Fibroblast of skin of right quadriceps (primary cell): ENCODE measurements around the gene KRTAP9-6.
A peak's percentile ranks its signal among the peaks of the same experiment; 100 is the strongest.
"Not testable (repeated sequence)": the region's sequence is repeated elsewhere in the genome, so short reads cannot be mapped to it uniquely, and the experiment has no call there.

Experiments used
- DNase-seq: peaks from one replicate; pipeline ENCODE4 v3.0.0-alpha.2; 2013

KRTAP9-6 gene

DNA sequence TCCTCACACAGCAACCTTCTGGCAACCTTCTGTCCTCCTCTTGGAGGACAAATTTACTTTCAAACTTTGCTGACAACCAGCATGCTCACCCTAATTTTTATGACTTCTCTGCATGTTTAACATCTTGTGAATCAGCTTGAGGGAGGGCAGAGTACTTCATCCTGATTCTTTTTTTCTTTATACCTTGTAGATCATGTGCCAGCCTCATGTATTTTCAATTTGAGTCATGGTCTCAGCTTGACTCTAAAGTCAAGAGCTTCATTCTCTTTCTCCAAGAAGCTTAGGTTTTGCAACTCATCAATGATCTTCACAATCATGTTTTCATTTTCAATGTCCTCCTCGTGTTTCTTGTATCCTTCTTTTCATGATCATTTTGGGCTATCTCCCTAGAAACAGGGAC, 6.7 kb downstream of the KRTAP9-6 start:
- DNase-seq: no peak

DNA sequence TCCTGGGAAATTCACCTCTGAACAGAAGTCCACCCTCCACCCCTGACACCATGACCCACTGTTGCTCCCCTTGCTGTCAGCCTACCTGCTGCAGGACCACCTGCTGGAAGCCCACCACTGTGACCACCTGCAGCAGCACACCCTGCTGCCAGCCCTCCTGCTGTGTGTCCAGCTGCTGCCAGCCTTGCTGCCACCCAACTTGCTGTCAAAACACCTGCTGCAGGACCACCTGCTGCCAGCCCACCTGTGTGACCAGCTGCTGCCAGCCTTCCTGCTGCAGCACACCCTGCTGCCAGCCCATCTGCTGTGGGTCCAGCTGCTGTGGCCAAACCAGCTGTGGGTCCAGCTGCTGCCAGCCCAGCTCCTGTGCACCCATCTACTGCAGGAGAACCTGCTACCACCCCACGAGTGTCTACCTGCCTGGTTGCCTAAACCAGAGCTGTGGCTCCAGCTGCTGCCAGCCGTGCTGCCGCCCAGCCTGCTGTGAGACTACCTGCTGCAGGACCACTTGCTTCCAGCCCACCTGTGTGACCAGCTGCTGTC, 10.5 kb downstream of the KRTAP9-6 start, which contains the start of gene KRTAP9-7:
TSS of gene KRTAP9-7 (plus strand) at position 51 of the 543 bp plus-strand sequence. CDS start at position 51, 0 bp downstream.
- not testable (repeated sequence) for DNase-seq

DNA sequence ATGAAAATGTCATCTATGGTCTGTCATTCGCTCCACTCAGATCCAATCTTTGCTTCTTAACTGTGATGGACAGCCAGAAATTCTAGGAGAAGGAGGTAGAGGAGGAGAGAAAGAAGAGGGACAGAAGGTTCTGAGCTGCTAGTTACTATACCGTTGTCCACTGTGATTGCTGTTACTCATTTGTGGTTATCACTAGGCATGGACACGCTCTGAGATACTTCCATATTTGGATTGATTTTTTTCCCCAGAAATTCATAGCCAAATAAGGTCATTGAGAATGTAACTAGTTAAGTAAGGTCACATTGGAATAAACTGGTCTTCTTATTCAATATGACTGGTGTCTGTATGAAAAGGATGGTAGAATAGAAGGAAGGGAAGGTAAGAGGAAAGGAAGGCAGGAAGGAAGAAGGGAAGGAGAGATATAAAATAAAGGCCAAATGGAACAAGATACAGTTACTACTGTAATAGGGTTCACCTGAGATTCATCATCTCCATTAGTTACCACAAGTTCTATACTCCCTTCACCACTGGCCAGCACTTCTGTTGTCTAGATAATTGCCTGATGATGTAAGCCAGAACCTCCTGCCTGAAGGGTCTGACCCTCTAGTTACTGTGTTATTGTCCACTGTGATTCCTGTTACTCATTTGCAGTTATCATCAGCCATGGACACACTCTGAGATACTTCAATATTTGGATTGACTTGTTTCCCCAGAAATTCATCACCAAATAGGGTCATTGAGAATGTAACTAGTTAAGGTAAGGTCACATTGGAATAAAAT, 13.2 kb downstream of the KRTAP9-6 start:
- DNase-seq: peak; percentile 17

DNA sequence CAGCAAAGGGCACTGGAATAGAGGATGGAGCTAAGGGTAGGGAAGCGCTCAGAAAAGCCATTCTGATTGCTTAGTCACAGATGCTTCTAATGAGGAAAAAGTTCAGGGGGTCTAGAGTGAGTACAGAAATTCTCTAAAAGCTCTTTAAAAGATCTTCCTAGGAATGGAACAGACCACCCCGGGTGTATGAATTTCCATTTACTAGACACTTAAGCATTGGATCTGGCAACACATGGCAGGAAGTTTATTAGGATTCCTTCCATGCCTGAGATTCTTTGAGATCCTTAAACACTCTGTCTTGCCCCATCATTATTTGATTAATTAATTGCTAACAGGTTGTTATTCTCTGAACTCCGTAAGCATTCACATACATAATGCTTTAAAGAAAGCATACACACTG, 18.9 kb downstream of the KRTAP9-6 start:
- peak; percentile 96 for DNase-seq

- no peak for DNase-seq
Observed at GRCh38 chr17:41284546-41284945, 19.4 kb downstream of the KRTAP9-6 start.

- DNase-seq: no peak
Observed at GRCh38 chr17:41287050-41287449, 21.9 kb downstream of the KRTAP9-6 start.

DNA sequence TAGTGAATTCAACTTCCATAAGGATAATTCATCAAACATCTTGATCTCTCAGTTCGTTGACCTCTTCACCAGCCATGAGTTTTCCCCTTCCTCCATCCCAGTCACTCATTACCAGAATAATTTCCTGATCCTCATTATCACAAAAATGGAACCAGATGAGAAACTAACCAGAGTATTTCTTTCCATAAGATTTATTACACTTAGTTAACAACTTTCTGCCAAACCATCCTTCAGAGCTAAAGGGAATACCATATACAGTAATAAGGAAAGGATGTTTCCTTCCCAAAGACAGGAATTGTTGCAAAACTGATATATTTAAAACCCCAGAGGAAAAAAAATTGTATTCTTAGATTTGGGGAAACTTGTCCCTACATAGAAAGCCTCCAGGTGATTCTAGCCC, 28.8 kb downstream of the KRTAP9-6 start:
- peak; percentile 67 for DNase-seq

GRCh38 chr17:41296846-41297245, 31.7 kb downstream of the KRTAP9-6 start:
- DNase-seq: no peak

- no peak for DNase-seq
Observed at GRCh38 chr17:41298458-41299135, 33.4 kb downstream of the KRTAP9-6 start.

- DNase-seq: no peak
Observed at GRCh38 chr17:41301204-41301790, 36.1 kb downstream of the KRTAP9-6 start.

- no peak for DNase-seq
Observed at GRCh38 chr17:41301916-41302901, 37.0 kb downstream of the KRTAP9-6 start, which contains the start of gene KRTAP29-1. Gene KRTAP29-1 (minus strand): TSS chr17:41302851. CDS start chr17:41302851, 0 bp downstream.

GRCh38 chr17:41302981-41303380, 37.8 kb downstream of the KRTAP9-6 start:
- no peak for DNase-seq

DNA sequence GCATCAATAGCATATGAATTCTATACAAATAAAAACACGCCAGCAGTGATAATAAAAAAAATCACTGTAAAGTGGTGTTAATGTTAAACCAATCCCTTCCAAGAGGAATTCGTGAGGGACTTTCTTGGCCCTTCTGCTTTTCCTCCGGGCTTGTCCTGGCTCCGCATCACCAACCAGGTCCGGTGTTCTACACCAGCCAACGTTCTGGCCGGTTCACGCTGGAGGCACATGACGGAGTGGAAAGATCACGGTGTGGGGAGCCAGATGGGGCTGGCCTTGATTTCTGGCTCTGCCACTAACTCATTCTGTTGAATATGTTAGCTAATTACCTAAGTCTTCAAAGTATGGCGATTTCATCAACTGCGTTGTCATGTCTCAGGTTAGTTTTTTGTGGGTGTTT, 38.9 kb downstream of the KRTAP9-6 start:
- DNase-seq: no peak

DNA sequence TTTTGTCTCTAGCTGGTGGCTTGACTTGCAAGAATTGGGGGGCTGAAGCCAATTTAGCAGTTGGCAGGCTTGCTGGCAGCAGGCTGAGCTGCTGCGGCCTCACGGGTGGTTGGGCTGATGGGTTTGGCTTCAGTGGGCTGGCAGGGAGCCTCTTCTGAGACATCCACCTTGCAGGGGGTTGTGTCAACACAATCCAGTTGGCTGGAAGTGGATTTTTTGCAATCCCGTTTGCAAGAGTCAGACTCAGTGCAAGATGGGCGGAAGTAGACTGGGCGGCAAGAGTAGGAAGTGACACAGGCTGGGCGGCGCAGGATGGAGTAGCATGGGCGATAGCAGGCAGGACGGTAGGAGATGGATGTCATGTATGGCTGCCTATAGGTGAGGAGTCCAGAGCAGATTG, 42.5 kb downstream of the KRTAP9-6 start:
- DNase-seq: no peak

DNA sequence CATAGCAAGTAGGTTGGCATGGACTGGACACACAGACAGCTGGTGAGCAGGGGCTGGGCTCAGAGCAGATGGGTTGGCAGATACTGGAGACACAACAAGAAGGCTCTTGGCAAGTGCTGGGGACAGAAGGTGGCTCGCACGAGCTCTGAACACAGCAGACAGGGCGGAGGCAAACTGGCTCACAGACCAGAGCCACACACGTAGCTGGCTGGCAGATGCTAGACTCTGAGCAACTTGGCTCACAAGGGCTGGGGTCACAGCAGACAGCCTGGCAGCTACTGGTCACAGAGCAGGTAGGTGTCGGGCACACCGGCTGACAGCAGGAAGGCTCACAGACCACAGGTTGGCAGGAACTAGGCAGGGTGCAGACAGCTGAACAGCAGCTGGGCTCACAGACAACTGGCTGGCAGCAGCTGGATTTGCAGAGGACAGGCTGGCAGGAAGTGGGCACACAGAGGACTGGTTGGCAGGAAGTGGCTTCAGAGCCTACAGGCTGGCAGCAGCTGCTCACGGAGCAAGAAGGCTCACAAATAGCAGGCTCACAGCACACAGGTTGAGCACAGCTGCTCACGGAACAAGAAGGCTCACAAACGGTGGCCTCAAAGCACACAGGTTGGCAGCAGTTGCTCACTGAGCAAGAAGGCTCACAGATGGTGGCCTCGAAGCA, 43.2 kb downstream of the KRTAP9-6 start:
- DNase-seq: no peak

GRCh38 chr17:41308918-41309359, 43.8 kb downstream of the KRTAP9-6 start, which contains the start of gene KRTAP16-1:
Gene KRTAP16-1 (minus strand): TSS chr17:41309309. CDS start chr17:41309253, 56 bp downstream.
- DNase-seq: no peak

DNA sequence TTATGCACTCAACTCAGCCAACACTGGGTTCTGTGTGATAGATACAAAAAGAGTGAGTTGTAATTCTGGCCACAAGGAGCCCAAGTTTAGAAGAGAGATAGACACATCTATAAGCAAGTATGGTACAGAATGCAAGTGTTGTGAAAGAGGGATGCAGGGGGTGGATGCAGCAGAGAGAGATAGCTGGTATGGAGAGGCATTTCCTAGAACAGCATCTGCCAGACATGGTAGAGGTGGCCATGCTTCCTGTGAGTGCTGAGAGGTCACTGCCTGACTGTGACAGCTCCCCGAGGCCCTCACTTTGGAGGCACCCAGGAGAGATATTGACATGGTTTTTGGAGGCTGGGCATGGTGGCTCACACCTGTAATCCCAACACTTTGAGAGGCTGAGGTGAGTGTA, 45.9 kb downstream of the KRTAP9-6 start:
- no peak for DNase-seq

DNA sequence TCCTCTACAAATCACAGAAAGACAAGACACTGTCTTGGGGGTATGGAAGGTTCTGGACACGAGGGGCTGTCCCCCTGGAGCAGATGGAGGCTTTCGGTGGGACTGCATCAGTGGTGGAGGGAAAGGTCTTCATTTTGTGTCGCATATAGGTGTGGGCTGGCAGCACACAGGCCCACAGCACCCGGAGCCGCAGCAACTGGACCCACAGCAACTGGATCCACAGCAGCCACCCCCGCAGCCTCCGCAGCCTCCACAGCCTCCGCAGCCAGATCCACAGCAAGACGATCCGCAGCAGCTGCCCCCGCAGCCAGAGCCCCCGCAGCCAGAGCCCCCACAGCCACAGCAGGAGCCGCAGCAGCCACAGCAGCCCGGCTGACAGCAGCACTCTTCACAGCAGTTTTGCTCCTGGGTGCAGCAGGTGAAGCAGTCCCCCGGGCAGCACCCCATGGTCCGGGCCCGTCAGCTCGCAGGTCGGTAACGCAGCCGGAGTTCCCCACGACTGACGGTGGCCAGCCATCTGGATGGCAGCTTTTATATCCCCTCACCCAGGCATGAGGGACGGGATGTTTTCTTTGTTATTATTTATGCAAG, 50.1 kb downstream of the KRTAP9-6 start, which contains the start of gene KRTAP17-1:
TSS of gene KRTAP17-1 (minus strand) at position 507 of the 591 bp plus-strand sequence. CDS start at position 447, 60 bp downstream.
- no peak for DNase-seq
